SK-N-MC (cell line): ENCODE data around the gene TGOLN2.
"Not testable (repeated sequence)": the region's sequence is repeated elsewhere in the genome, so short reads cannot be mapped to it uniquely, and the experiment has no call there.

Experiments
- DNase-seq: peaks from one replicate; pipeline ENCODE4 v3.0.0-alpha.2; 2011; ENCODE audit warnings: low read depth, low spot score
- H3K27ac ChIP-seq: fragments of 200-600 bp; sonication (generic); 2 replicates; pipeline ENCODE4 v1.5.1; 2016; ENCODE audit warnings: mixed run types
- H3K36me3 ChIP-seq: fragments of 200-600 bp; sonication (generic); 2 replicates; pipeline ENCODE4 v1.6.1; 2017; ENCODE audit warnings: antibody characterized with exemption, low read length, mixed read lengths; ENCODE audit not compliant: insufficient read depth
- H3K4me3 ChIP-seq: fragments of 200-600 bp; sonication (generic); 2 replicates; pipeline ENCODE4 v1.5.1; 2016
- H3K9ac ChIP-seq: fragments of 200-600 bp; sonication (generic); 2 replicates; pipeline ENCODE4 v1.8.0; 2017; ENCODE audit warnings: mixed run types, mixed read lengths; ENCODE audit not compliant: insufficient read length
- H3K9me3 ChIP-seq: fragments of 200-600 bp; sonication (generic); 2 replicates; pipeline ENCODE4 v1.6.1; 2017; ENCODE audit warnings: low read depth, mild to moderate bottlenecking, antibody characterized with exemption, low read length, moderate library complexity, mixed read lengths
- EZH2 ChIP-seq: fragments of 200-600 bp; sonication (generic); IDR thresholded peaks from one replicate; pipeline ENCODE4 v1.6.1; 2017; ENCODE audit warnings: antibody characterized with exemption
- FOXP2 ChIP-seq: optimal IDR thresholded peaks from 2 replicates; pipeline ENCODE3; 2011; ENCODE audit warnings: mild to moderate bottlenecking, moderate library complexity; ENCODE audit not compliant: insufficient read depth; ENCODE audit errors: extremely low read length, control extremely low read depth
- POLR2AphosphoS5 ChIP-seq: IDR thresholded peaks from 2 replicates; pipeline ENCODE4 v1.6.1; 2012; ENCODE audit warnings: mild to moderate bottlenecking, low read depth, low read length, borderline replicate concordance

Gene TGOLN2

GRCh38 chr2:85327822-85328617 is at the start of gene TGOLN2:
Gene TGOLN2 (minus strand): TSS chr2:85327989. CDS start chr2:85327962, 27 bp downstream.
- Histone ChIP-seq H3K9me3 (no peaks in the 10 kb centered on the region), H3K36me3 (peaks cover 37% of the 10 kb centered on the region), H3K9ac (peak within 1 kb of the TSS; percentile 91), H3K27ac (peak within 1 kb of the TSS; percentile 74), H3K4me3 (peak within 1 kb of the TSS; percentile 84)
- peak; percentile 34 for DNase-seq
- TF ChIP-seq FOXP2 = peak; percentile 64
- no peak for TF ChIP-seq EZH2
- TF ChIP-seq POLR2AphosphoS5 = peak; percentile 99

GRCh38 chr2:85377083-85377482 is 49.3 kb upstream of the TGOLN2 start:
- TF ChIP-seq POLR2AphosphoS5 (no peak), EZH2 (no peak), FOXP2 (no peak)
- Histone ChIP-seq H3K36me3 (peaks cover 25% of the 10 kb centered on the region; the same call in 1 of the 2 replicates), H3K4me3 (no peak overlapping the region), H3K9me3 (no peaks in the 10 kb centered on the region), H3K9ac (no peak overlapping the region), H3K27ac (no peak overlapping the region)
- DNase-seq = no peak

- DNase-seq = no peak
- H3K36me3 ChIP-seq = peaks cover 25% of the 10 kb centered on the region; the same call in 1 of the 2 replicates
- H3K4me3 ChIP-seq = no peak overlapping the region
- H3K9me3 ChIP-seq = no peaks in the 10 kb centered on the region
- no peak overlapping the region for H3K9ac ChIP-seq
- TF ChIP-seq FOXP2 (no peak), POLR2AphosphoS5 (no peak), EZH2 (no peak)
- no peak overlapping the region for H3K27ac ChIP-seq
Observed at GRCh38 chr2:85376291-85377065, 48.7 kb upstream of the TGOLN2 start.

- Histone ChIP-seq H3K36me3 (no peaks in the 10 kb centered on the region), H3K4me3 (no peak overlapping the region), H3K9me3 (no peaks in the 10 kb centered on the region), H3K9ac (no peak overlapping the region), H3K27ac (no peak overlapping the region)
- TF ChIP-seq POLR2AphosphoS5 (no peak), FOXP2 (no peak), EZH2 (no peak)
- DNase-seq = no peak
Observed at GRCh38 chr2:85371045-85371444, 43.3 kb upstream of the TGOLN2 start.

GRCh38 chr2:85369500-85369899 is 41.7 kb upstream of the TGOLN2 start:
- no peak overlapping the region for H3K4me3 ChIP-seq

GRCh38 chr2:85368921-85369320 is 41.1 kb upstream of the TGOLN2 start:
- H3K27ac ChIP-seq = no peak overlapping the region
- no peaks in the 10 kb centered on the region for H3K36me3 ChIP-seq
- DNase-seq = no peak
- no peaks in the 10 kb centered on the region for H3K9me3 ChIP-seq
- H3K9ac ChIP-seq = no peak overlapping the region
- TF ChIP-seq FOXP2 (no peak), EZH2 (no peak), POLR2AphosphoS5 (no peak)
- H3K4me3 ChIP-seq = no peak overlapping the region

More at GRCh38 chr2:85369500-85369899, 41.7 kb upstream of the TGOLN2 start:
- Histone ChIP-seq H3K27ac (no peak overlapping the region), H3K9ac (no peak overlapping the region), H3K9me3 (no peaks in the 10 kb centered on the region), H3K36me3 (no peaks in the 10 kb centered on the region)
- TF ChIP-seq EZH2 (no peak), FOXP2 (no peak), POLR2AphosphoS5 (no peak)
- DNase-seq = no peak

- H3K27ac ChIP-seq = no peak overlapping the region
- H3K4me3 ChIP-seq = no peak overlapping the region
- no peak overlapping the region for H3K9ac ChIP-seq
- no peaks in the 10 kb centered on the region for H3K9me3 ChIP-seq
- H3K36me3 ChIP-seq = peaks cover 8% of the 10 kb centered on the region
- DNase-seq = no peak
- TF ChIP-seq POLR2AphosphoS5 (no peak), EZH2 (no peak), FOXP2 (no peak)
Observed at GRCh38 chr2:85367180-85367579, 39.4 kb upstream of the TGOLN2 start.

GRCh38 chr2:85362653-85363387 is 35.0 kb upstream of the TGOLN2 start:
- H3K9ac ChIP-seq, DNase-seq: not testable (repeated sequence)
- H3K36me3 ChIP-seq = peaks cover 19% of the 10 kb centered on the region

More at GRCh38 chr2:85362653-85363387, 35.0 kb upstream of the TGOLN2 start:
- not testable (repeated sequence) for H3K9me3 ChIP-seq, H3K4me3 ChIP-seq
- H3K27ac ChIP-seq = 0 out of 2 replicates have a peak overlapping the region, but pooled peaks have one; percentile 13
